Activated CD4-positive, alpha-beta T cell treated with anti-CD3 and anti-CD28 coated beads for 36 hours (primary cell): ENCODE results near the gene TMEM175. TPM values are rescaled to one million over a fixed set of nuclear protein-coding genes. Genes with fewer than 3 reads are reported as not detected.
"Not testable (repeated sequence)": the region's sequence is repeated elsewhere in the genome, so short reads cannot be mapped to it uniquely, and the experiment has no call there.

Experiments
- ATAC-seq: fragments of 200-7000 bp; cut with Tn5 transposase; one replicate; pipeline ENCODE4 v1.10.0; 2021; ENCODE audit warnings: mild to moderate bottlenecking, moderate library complexity
- CTCF ChIA-PET: fragments of 350-600 bp; sonication (Branson Sonifier 250); formaldehyde crosslinking; loops from one replicate; lab custom pipeline; 2021; ENCODE audit warnings: antibody characterized with exemption; lab: Charles Lee
- POLR2A ChIA-PET: fragments of 350-600 bp; sonication (Branson Sonifier 250); formaldehyde crosslinking; loops from one replicate; lab custom pipeline; 2021; ENCODE audit warnings: antibody characterized with exemption, inconsistent platforms; lab: Charles Lee
- DNase-seq: peaks from one replicate; pipeline ENCODE4 v3.0.0-alpha.2; 2020
- H3K27ac Mint-ChIP-seq: one replicate; pipeline ENCODE4 v1.8.0; 2021; ENCODE audit warnings: mixed read lengths
- H3K27me3 Mint-ChIP-seq: one replicate; pipeline ENCODE4 v1.8.0; 2021; ENCODE audit warnings: mixed read lengths
- H3K36me3 Mint-ChIP-seq: one replicate; pipeline ENCODE4 v1.8.0; 2021; ENCODE audit warnings: low read depth, mixed read lengths
- H3K4me1 Mint-ChIP-seq: one replicate; pipeline ENCODE4 v1.8.0; 2021; ENCODE audit warnings: mixed read lengths
- H3K4me3 Mint-ChIP-seq: one replicate; pipeline ENCODE4 v1.8.0; 2021; ENCODE audit warnings: mild to moderate bottlenecking, moderate library complexity, mixed read lengths
- H3K9me3 Mint-ChIP-seq: one replicate; pipeline ENCODE4 v1.8.0; 2021; ENCODE audit warnings: low read depth, mixed read lengths
- intact Hi-C, 2 experiments: fragments of 100-400 bp; cut with DNase I in 1 of 2; cut with micrococcal nuclease in 1 of 2; formaldehyde crosslinking; loops; one replicate each; pipeline versions ENCODE4 v1.14.2 to v1.15.1; 2022 to 2024; cut with DNase I, micrococcal nuclease
- total RNA-seq, 2 experiments: library from RNA; stranded (reverse); gene quantifications; one replicate each; pipeline ENCODE4 v1.2.3, GENCODE V29; 2021

Gene TMEM175
- total RNA-seq, 2 experiments from 2014 or later, result 15.2 to 17.3 TPM

DNA sequence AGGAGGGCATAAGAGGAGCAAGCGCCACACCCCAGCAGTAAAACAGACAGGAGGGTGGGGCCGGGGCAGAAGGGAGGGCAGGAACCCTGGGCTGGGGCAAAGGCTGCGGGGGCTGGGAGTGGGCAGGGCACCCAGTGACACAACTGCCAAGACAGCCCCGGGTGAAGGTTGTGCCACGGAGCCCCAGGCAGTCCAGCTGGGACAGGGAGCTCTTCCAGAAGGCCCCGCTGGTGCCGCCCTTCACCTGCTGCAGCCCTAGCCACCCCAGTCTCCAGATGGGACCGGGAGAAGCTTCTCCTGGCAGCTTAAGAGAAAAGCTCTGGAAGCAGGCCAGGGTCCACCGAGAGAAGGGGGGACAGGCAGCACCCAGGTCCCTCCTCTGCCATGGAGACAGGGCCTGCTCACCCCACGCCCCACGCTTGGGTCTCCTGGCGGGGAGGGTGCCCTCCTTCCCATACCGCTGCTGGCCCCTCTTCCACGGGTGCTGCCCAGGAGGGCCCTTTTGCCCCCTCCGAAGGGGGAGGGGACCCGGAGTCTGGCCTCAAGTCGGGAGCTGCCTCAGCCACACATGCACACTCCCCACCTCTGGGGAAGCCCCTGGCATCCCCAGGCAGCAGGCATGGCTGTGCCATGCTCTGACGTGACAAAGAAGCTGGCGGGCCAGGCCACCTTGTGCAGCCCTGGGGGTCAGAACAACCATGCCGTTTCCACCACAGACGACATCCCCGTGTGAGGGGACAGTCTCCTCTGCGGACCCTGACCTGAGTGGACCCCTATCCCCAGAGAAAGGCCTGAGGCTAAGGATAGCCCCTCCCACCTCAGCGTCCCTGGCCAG is 39.6 kb downstream of the TMEM175 start:
- Mint-ChIP-seq H3K4me3 (peak overlapping the region; percentile 58), H3K9me3 (no peaks in the 10 kb centered on the region), H3K36me3 (no peaks in the 10 kb centered on the region), H3K27ac (no peak overlapping the region), H3K4me1 (peaks cover 6% of the 10 kb centered on the region), H3K27me3 (no peaks in the 10 kb centered on the region)
- ATAC-seq (no peak), DNase-seq (no peak)
- ChIA-PET CTCF (interaction anchor here (0.8 to 1.2 kb wide), 2 partner anchors 9 to 51 kb away, joined by 3 read pairs; no protein-coding TSS in a partner anchor), POLR2A (interaction anchor here (1.6 kb wide), 1 partner anchor 39 kb away, joined by 5 read pairs; the partner anchor contains the start of genes GAK and TMEM175)
- intact Hi-C loops, result no loop called here

DNA sequence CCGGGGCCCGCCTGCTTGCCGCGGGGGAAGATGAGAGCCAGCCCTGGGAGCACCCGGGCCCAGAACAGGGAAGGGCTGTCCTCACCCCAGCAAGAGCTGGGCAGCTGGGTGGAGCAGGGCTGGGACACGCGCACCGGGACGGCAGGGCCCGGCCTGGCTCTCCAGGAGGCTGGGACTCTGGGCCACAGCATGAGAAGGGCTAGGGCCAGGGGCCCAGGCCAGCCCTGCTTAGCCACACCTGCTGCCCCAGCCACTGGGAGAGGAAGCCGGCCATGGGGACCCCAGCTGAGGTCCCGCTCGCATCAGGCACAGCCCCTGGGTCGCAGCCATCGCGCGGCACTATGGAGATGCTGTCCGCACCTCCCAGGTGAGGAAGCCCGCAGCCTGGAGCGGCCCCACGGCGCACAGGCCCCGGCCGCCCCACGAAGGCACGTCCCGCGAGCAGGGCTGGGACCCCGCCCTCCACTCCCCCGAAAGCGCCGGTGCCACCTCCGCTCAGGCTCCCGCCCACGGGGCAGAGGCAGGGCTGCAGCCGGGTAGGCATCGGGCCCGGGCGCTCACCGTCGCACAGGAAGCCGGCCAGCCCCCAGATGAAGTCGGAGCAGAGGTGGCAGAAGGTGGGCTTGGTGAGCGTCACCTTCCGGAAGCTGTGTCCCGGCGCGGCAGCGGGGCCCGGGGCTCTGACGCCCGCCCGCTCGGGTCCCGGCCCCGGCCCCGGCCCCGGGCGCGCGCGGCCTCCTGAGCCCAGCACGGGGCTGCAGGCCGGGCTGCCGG is 40.6 kb downstream of the TMEM175 start:
- CTCF ChIA-PET, result interaction anchor here (0.8 kb wide), 1 partner anchor 52 kb away, joined by 3 read pairs; no protein-coding TSS in a partner anchor
- ATAC-seq, result peak; percentile 48

DNA sequence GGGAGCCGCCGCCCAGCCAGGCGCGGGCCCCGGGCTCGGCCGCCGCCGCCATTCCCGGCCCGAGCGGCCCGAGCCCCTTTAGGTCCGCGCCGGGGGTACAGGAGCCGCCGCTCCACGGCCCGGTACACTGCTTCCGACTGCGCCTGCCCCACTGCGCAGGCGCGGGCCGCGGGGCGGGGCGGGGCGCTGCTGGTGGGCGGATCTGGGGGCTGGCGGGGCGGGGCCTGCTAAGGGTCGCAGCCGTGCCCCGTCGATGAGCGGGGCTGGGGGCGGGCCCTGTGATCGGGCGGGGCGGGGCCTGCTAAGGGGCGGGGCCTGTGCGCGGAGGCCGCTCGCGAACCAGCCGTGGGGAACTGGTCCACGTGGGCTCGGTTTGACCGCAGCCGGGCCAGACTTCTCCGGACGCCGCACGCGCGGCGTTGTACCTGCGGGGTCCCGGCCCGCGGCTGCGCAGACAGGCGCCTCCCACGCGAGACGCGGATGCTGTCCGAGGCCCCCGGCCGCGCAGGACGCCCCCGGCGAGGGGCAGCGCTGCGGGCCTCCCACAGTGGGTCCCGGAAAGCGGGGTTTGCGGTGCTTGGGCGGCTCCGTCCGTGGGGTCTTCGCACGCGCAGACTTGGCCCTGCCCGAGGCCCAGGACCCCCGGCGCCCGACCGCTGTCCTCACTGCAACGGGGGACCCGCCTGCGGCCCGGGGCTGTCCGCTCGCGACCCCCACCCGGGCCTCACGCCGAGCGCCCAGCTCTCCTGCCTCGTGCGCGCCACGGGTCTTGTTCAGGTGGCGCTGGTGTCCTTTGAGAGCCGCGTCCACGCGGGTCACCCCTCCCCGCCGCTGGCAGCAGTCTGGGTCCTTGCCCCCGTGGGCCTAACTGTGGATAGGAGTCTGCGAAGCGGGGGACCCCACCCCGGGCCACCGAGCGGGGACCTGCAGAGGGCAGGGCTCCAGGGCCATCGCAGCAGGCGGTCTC is 41.5 kb downstream of the TMEM175 start, which contains the start of gene DGKQ:
DGKQ (minus strand) TSS at position 139 of the 967 bp plus-strand sequence; CDS start at position 52, 87 bp downstream.
- no peak within 1 kb of the TSS for H3K27ac Mint-ChIP-seq
- CTCF ChIA-PET, result no interaction called here

More for the DNA sequence above, 40.6 kb downstream of the TMEM175 start:
- H3K36me3 Mint-ChIP-seq, result no peaks in the 10 kb centered on the region
- H3K27ac Mint-ChIP-seq, result no peak overlapping the region
- H3K4me1 Mint-ChIP-seq, result peaks cover 6% of the 10 kb centered on the region
- peak; percentile 69 for DNase-seq
- no peaks in the 10 kb centered on the region for H3K9me3 Mint-ChIP-seq
- intact Hi-C loops, result loop anchor here (1.0 kb wide), 11 partner anchors 12 to 606 kb away; partner anchors contain the start of genes FGFRL1 (in 1 of the 2), GAK (in 1 of the 2), PCGF3 (in 1 of the 2) and TMEM175 (in 1 of the 2)
- peak overlapping the region; percentile 58 for H3K4me3 Mint-ChIP-seq
- H3K27me3 Mint-ChIP-seq, result no peaks in the 10 kb centered on the region
- POLR2A ChIA-PET, result interaction anchor here (1.6 kb wide), 1 partner anchor 40 kb away, joined by 5 read pairs; the partner anchor contains the start of genes GAK and TMEM175

DNA sequence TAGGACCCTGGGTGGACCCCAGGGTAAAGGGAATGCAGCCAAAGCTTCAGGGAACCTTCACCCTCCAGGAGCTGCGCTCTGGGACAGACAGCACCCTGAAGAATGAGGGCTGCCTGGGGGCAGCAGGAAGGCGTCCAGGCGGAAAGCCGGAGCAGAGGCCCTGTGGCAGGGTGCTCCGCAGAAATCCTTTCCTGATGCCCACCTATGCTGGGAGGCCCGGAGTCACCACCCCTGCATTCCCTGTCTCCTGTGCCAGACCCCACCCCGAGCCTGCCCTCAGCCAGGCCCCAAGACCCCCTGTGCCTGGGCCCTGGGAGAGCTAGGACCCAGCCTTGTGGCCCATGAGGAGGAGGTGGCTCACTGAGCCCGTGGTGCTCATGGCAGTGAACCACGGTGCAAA is 42.4 kb downstream of the TMEM175 start:
- POLR2A ChIA-PET, result no interaction called here
- no peak overlapping the region for H3K4me3 Mint-ChIP-seq
- no peaks in the 10 kb centered on the region for H3K27me3 Mint-ChIP-seq
- no peak overlapping the region for H3K27ac Mint-ChIP-seq
- ATAC-seq, result no peak
- H3K9me3 Mint-ChIP-seq, result no peaks in the 10 kb centered on the region
- H3K36me3 Mint-ChIP-seq, result no peaks in the 10 kb centered on the region
- intact Hi-C loops, result no loop called here
- CTCF ChIA-PET, result interaction anchor here (0.5 kb wide), 1 partner anchor 79 kb away, joined by 3 read pairs; no protein-coding TSS in a partner anchor
- no peak for DNase-seq
- H3K4me1 Mint-ChIP-seq, result peaks cover 6% of the 10 kb centered on the region

More for the DNA sequence above, 41.5 kb downstream of the TMEM175 start, which contains the start of gene DGKQ:
- DNase-seq (peak; percentile 93), ATAC-seq (peak; percentile 96)
- Mint-ChIP-seq H3K4me1 (peaks cover 6% of the 10 kb centered on the region), H3K9me3 (no peaks in the 10 kb centered on the region), H3K4me3 (peak within 1 kb of the TSS; percentile 58), H3K36me3 (no peaks in the 10 kb centered on the region), H3K27me3 (no peaks in the 10 kb centered on the region)
- intact Hi-C loops, result loop anchor here (1.0 kb wide), 11 partner anchors 12 to 606 kb away; partner anchors contain the start of genes FGFRL1 (in 1 of the 2), GAK (in 1 of the 2), PCGF3 (in 1 of the 2) and TMEM175 (in 1 of the 2)
- POLR2A ChIA-PET, result interaction anchor here (1.6 kb wide), 1 partner anchor 41 kb away, joined by 5 read pairs; the partner anchor contains the start of genes GAK and TMEM175

DNA sequence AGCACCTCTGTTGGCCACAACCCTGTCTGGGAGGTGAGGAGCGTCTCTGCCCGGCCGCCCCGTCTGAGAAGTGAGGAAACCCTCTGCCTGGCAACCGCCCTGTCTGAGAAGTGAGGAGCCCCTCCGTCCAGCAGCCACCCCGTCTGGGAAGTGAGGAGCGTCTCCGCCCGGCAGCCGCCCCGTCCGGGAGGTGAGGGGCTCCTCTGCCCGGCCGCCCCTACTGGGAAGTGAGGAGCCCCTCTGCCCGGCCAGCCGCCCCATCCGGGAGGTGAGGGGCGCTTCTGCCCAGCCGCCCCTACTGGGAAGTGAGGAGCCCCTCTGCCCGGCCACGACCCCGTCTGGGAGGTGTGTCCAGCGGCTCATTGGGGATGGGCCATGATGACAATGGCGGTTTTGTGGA is 43.8 kb downstream of the TMEM175 start:
- H3K27ac Mint-ChIP-seq, H3K4me3 Mint-ChIP-seq, H3K27me3 Mint-ChIP-seq, POLR2A ChIA-PET, ATAC-seq, CTCF ChIA-PET, intact Hi-C loops, DNase-seq, H3K4me1 Mint-ChIP-seq, H3K9me3 Mint-ChIP-seq, H3K36me3 Mint-ChIP-seq: not testable (repeated sequence)

DNA sequence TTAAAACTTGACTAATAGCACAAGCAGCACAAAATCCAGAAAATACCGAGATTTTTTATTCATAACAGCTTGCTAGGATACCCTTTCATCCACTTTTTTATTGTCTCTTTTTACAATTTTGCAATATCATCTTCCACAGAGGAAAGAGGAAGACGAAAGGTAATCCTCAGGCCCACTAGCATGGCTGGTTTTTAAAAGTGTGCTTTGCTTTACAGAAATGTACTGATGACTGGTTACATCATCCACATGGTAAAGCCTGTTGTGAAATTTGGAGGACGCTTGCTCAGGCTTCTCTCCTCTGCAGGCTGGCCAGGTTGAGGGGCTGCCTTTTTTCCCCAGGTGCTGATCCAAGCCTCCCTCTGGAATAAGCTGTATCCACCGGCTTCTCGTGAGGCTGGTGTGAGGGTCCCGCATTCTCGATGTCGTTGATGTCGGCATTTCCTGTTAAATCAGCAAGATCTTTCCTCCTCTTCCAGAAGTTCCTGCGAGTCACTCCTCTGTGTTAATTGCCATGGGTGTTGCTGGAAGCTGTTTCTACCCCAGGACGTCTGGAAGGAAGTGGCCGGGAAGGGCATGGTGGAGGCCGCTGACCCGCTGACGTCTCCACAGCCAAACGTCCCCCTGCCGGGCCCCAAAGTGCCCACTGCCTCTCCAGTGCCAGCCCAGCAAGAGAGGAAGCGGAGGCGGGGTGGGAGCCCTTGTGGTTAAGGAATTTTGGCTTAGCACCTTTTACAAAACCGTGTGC is 46.9 kb downstream of the TMEM175 start:
- intact Hi-C loops, result no loop called here
- POLR2A ChIA-PET, result no interaction called here
- Mint-ChIP-seq H3K4me1 (no peaks in the 10 kb centered on the region), H3K9me3 (no peaks in the 10 kb centered on the region), H3K27ac (no peak overlapping the region), H3K27me3 (no peaks in the 10 kb centered on the region), H3K4me3 (no peak overlapping the region), H3K36me3 (no peaks in the 10 kb centered on the region)
- no peak for DNase-seq
- no peak for ATAC-seq
- CTCF ChIA-PET, result no interaction called here

DNA sequence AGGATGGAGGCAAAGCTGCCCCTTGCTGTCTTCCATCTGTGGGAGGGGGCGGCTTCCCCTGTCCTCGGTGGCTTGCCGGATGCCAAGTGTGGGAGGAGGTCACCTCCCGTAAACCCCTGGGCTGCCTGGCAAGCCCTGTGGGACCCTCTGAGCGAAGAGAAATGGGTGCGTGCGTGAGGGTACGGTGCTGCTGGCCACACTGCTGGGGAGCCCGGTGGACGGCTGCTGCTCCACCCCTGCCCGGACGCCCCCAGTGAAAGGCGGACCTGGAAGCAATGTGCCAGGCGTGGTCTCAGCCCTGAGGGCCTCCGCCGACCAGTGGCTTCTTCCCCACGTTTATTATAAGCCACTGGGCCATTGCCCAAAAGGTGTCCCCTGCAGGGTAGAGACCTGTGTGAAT is 50.0 kb downstream of the TMEM175 start:
- CTCF ChIA-PET, result interaction anchor here (0.5 kb wide), 1 partner anchor 147 kb away, joined by 3 read pairs; no protein-coding TSS in a partner anchor
- DNase-seq (no peak), ATAC-seq (no peak)
- intact Hi-C loops, result no loop called here
- no peaks in the 10 kb centered on the region for H3K27me3 Mint-ChIP-seq
- H3K36me3 Mint-ChIP-seq, result no peaks in the 10 kb centered on the region
- POLR2A ChIA-PET, result no interaction called here
- H3K9me3 Mint-ChIP-seq, result no peaks in the 10 kb centered on the region
- H3K4me3 Mint-ChIP-seq, result no peak overlapping the region
- H3K27ac Mint-ChIP-seq, result no peak overlapping the region
- peaks cover 13% of the 10 kb centered on the region for H3K4me1 Mint-ChIP-seq

DNA sequence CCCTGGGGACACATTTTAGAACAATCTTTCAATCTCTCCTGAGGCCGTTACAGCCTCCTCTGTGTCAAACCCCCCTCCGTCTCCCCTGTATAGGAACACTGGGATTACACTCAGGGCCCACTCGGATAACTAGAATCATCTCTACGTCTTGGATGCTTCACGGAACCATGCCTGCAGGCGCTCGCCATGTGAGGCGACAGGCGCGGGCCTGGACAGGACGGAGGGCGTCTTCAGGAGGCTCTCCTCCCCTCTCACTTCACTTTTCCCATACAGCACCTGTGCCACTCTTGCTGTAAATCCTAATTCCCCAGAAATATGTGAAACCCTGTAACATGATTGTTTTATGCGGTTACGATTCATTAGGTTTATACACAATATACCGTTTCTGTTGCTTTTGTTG is 50.6 kb downstream of the TMEM175 start:
- no peaks in the 10 kb centered on the region for H3K9me3 Mint-ChIP-seq
- no peak for ATAC-seq
- H3K27me3 Mint-ChIP-seq, result no peaks in the 10 kb centered on the region
- H3K4me3 Mint-ChIP-seq, result no peak overlapping the region
- no peaks in the 10 kb centered on the region for H3K36me3 Mint-ChIP-seq
- ChIA-PET CTCF (no interaction called here), POLR2A (no interaction called here)
- DNase-seq, result no peak
- no peak overlapping the region for H3K27ac Mint-ChIP-seq
- intact Hi-C loops, result no loop called here
- H3K4me1 Mint-ChIP-seq, result peaks cover 13% of the 10 kb centered on the region

DNA sequence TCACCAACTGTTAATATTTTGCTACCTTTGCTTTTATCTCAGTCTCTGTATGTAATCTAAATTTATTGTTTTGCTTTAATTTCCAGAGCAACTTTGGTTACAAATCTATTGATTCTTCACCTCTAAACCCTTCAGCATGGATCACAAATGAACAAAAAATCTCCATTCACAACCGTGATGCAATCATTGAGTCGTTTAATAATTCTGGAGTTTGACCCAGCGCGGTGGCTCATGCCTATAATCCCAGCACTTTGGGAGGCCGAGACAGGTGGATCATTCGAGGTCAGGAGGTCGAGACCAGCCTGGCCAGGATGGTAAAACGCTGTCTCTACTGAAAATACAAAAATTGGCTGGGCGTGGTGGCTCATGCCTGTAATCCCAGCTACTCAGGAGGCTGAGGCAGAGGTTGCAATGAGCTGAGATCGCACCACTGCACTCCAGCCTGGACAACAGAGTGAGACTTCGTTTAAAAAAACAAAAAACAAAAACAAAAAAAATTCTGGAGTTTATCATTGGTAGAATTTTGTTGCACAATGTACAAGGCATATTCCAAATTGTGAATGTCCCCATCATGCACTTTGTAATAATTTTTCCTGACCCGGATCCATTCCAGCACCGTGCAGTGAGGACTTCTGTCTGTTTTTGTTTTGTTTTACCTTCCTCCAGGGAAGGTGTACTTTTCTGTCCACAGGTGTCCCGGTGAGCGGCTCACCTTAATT is 52.2 kb downstream of the TMEM175 start:
- Mint-ChIP-seq H3K4me3 (peak overlapping the region; percentile 85), H3K4me1 (peaks cover 13% of the 10 kb centered on the region), H3K9me3 (no peaks in the 10 kb centered on the region), H3K36me3 (no peaks in the 10 kb centered on the region), H3K27ac (no peak overlapping the region), H3K27me3 (no peaks in the 10 kb centered on the region)
- intact Hi-C loops, result loop anchor here (1.0 to 5.0 kb wide), 4 partner anchors 11 to 242 kb away; partner anchors contain the start of genes DGKQ (in 1 of the 2), GAK (in 1 of the 2) and TMEM175 (in 1 of the 2)
- ATAC-seq (no peak), DNase-seq (no peak)
- POLR2A ChIA-PET, result interaction anchor here (0.6 kb wide), 1 partner anchor 9 kb away, joined by 6 read pairs; no protein-coding TSS in a partner anchor
- CTCF ChIA-PET, result no interaction called here
